Measurements from ENCODE around the gene MEIOB.

- TF ChIP-seq KDM5A (IDR thresholded peaks at IDR 0.05) (no peak), RCOR1 (IDR thresholded peaks at IDR 0.05; ENCODE audit: low read depth, low read length) (no peak), HOXA7 (CRISPR knock-in tag; IDR thresholded peaks at IDR 0.05) (no peak), CEBPB (IDR thresholded peaks at IDR 0.05) (no peak), CHD2 (IDR thresholded peaks at IDR 0.05; ENCODE audit: low read length, partially characterized antibody) (no peak)
Observed at GRCh38 chr16:1909561-1910231, 37.7 kb upstream of the MEIOB start.
